ENCODE data around the gene MTAP. TPM values are rescaled to one million over a fixed set of nuclear protein-coding genes. Genes with fewer than 3 reads are reported as not detected.

MTAP gene
- polyA plus RNA-seq, 3 donors = 7.4 to 11.3 (median 7.8) TPM

GRCh38 chr9:21903380-21903965 is 101.0 kb downstream of the MTAP start:
- intact Hi-C loops (cut with micrococcal nuclease) = no loop called here
- no peak overlapping the region for H3K27ac ChIP-seq (ENCODE audit: low read depth in 1 of 2, low read length in 2 of 2)
- Mint-ChIP-seq H3K4me1 (no peaks in the 10 kb centered on the region), H3K27me3 (ENCODE audit: low read depth in 3 of 3) (no peaks in the 10 kb centered on the region), H3K27ac (no peak overlapping the region), H3K9me3 (peaks cover 15 to 30% (median 22%) of the 10 kb centered on the region in 7 donors), H3K4me3 (no peak overlapping the region), H3K36me3 (peaks cover 0 to 2% of the 10 kb centered on the region in 2 donors)
- H3K9ac ChIP-seq (ENCODE audit: insufficient read depth, low read length, poor library complexity, severe bottlenecking) = no peak overlapping the region
- no peaks in the 10 kb centered on the region for H4K20me1 ChIP-seq (ENCODE audit: insufficient read depth, low read length)
- no peak overlapping the region for H3K4me3 ChIP-seq (replicated peaks in 1 of 3; ENCODE audit: low read depth in 2 of 3, low read length in 3 of 3)
- no peaks in the 10 kb centered on the region for H3K79me2 ChIP-seq (ENCODE audit: insufficient read depth, low read length)
- no peaks in the 10 kb centered on the region for H3K4me1 ChIP-seq (ENCODE audit: control insufficient read depth in 1 of 2, insufficient read depth in 2 of 2, low read length in 2 of 2)
- H3K36me3 ChIP-seq (replicated peaks in 1 of 2; ENCODE audit: control insufficient read depth in 1 of 2, insufficient read depth in 2 of 2, low read length in 2 of 2) = no peaks in the 10 kb centered on the region
- no peaks in the 10 kb centered on the region for H3K27me3 ChIP-seq (ENCODE audit: control insufficient read depth in 2 of 2, insufficient read depth in 2 of 2, low read length in 2 of 2)
- peaks cover 19 to 25% of the 10 kb centered on the region in 2 donors for H3K9me3 ChIP-seq (replicated peaks in 1 of 2; ENCODE audit: control insufficient read depth in 1 of 2, insufficient read depth in 1 of 2, low read length in 2 of 2)
- DNase-seq = no peak
- TF ChIP-seq CTCF (IDR thresholded peaks at IDR 0.05) = no peak
- WGBS (ENCODE audit: insufficient coverage) = 100% methylated on average over 2 of the region's 7 CpGs
- H2AFZ ChIP-seq (ENCODE audit: insufficient read depth, low read depth, low read length, poor library complexity, severe bottlenecking) = no peak overlapping the region
- H3K4me2 ChIP-seq (replicated peaks; ENCODE audit: extremely low read depth, low read length, poor library complexity, severe bottlenecking) = no peak overlapping the region

- Histone ChIP-seq H3K27ac (ENCODE audit: low read depth in 1 of 2, low read length in 2 of 2) (no peak overlapping the region), H3K4me1 (ENCODE audit: control insufficient read depth in 1 of 2, insufficient read depth in 2 of 2, low read length in 2 of 2) (no peaks in the 10 kb centered on the region), H3K9me3 (replicated peaks in 1 of 2; ENCODE audit: control insufficient read depth in 1 of 2, insufficient read depth in 1 of 2, low read length in 2 of 2) (peaks cover 18 to 26% of the 10 kb centered on the region in 2 donors), H3K4me3 (replicated peaks in 1 of 3; ENCODE audit: low read depth in 2 of 3, low read length in 3 of 3) (no peak overlapping the region), H3K4me2 (replicated peaks; ENCODE audit: extremely low read depth, low read length, poor library complexity, severe bottlenecking) (no peak overlapping the region), H4K20me1 (ENCODE audit: insufficient read depth, low read length) (no peaks in the 10 kb centered on the region), H3K36me3 (replicated peaks in 1 of 2; ENCODE audit: control insufficient read depth in 1 of 2, insufficient read depth in 2 of 2, low read length in 2 of 2) (no peaks in the 10 kb centered on the region), H2AFZ (ENCODE audit: insufficient read depth, low read depth, low read length, poor library complexity, severe bottlenecking) (no peak overlapping the region), H3K79me2 (ENCODE audit: insufficient read depth, low read length) (no peaks in the 10 kb centered on the region), H3K27me3 (ENCODE audit: control insufficient read depth in 2 of 2, insufficient read depth in 2 of 2, low read length in 2 of 2) (no peaks in the 10 kb centered on the region), H3K9ac (ENCODE audit: insufficient read depth, low read length, poor library complexity, severe bottlenecking) (no peak overlapping the region)
- 91% methylated on average over 3 of the region's 4 CpGs for WGBS (ENCODE audit: insufficient coverage)
- Mint-ChIP-seq H3K36me3 (peaks cover 0 to 2% of the 10 kb centered on the region in 2 donors), H3K4me1 (no peaks in the 10 kb centered on the region), H3K27ac (no peak overlapping the region), H3K4me3 (no peak overlapping the region), H3K27me3 (ENCODE audit: low read depth in 3 of 3) (no peaks in the 10 kb centered on the region), H3K9me3 (peaks cover 17 to 35% (median 24%) of the 10 kb centered on the region in 7 donors)
- intact Hi-C loops (cut with micrococcal nuclease) = no loop called here
- TF ChIP-seq CTCF (IDR thresholded peaks at IDR 0.05) = no peak
- DNase-seq = no peak
Observed at GRCh38 chr9:21904371-21904770, 101.9 kb downstream of the MTAP start.
